Gastroesophageal sphincter (tissue), 3 donors: ENCODE data around the gene ALK.

Experiments used
- CTCF ChIP-seq, 4 experiments: fragments of 200-600 bp in 2 of 4; fragments of 450-650 bp in 2 of 4; sonication (generic) in 1 of 4; IDR thresholded peaks; one replicate each; pipeline ENCODE4 v1.5.1; 2017 to 2019; ENCODE audit warnings: antibody characterized with exemption in 4 of 4, mild to moderate bottlenecking in 2 of 4, moderate library complexity in 2 of 4
- POLR2A ChIP-seq, 2 donors: fragments of 450-650 bp; IDR thresholded peaks; one replicate each; pipeline ENCODE4 v1.6.1; 2017; ENCODE audit warnings: antibody characterized with exemption in 2 of 2, mild to moderate bottlenecking in 2 of 2, moderate library complexity in 1 of 2
- POLR2AphosphoS5 ChIP-seq: sonication (generic); formaldehyde crosslinking; IDR thresholded peaks from one replicate; pipeline ENCODE4 v1.6.1; 2017; ENCODE audit warnings: antibody characterized with exemption

DNA sequence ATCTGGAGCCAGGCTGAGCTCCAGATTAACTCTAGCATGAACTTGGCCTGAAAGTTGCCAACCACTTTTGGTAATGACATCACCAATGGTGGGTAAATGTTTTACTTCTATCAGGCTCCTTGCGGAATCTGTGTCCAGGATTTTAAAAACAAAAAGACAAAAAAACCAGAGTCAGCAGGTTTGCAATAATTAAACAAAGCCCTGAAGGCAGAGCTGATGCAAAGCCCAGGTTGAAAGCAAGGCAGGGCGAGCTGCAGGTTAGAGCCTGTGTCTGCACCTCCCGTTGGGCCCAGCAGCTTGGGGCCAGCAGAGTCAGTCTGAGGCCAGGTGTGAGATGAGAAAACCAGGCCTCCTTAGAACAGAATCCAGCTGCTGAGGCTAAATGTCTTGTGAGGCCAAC, 29.1 kb upstream of the ALK start:
- TF ChIP-seq CTCF (IDR thresholded peaks at IDR 0.05) (no peak), POLR2AphosphoS5 (no peak), POLR2A (IDR thresholded peaks at IDR 0.05) (no peak)
